ENCODE measurements around the gene ADAMTS3. TPM values are rescaled to one million over a fixed set of nuclear protein-coding genes. Genes with fewer than 3 reads are reported as not detected.

ADAMTS3 gene
- total RNA-seq, 4 donors from 2014 or later: 3.8 to 5.3 (median 4.5) TPM

- H3K9me3 ChIP-seq: no peaks in the 10 kb centered on the region
- TF ChIP-seq CTCF (IDR thresholded peaks at IDR 0.05) (no peak), POLR2A (IDR thresholded peaks at IDR 0.05) (no peak)
- no peaks in the 10 kb centered on the region for H3K4me1 ChIP-seq
- intact Hi-C loops (cut with DNase I): no loop called here
- no peaks in the 10 kb centered on the region for H3K27me3 ChIP-seq
- no peak overlapping the region for H3K27ac ChIP-seq
- no peak for DNase-seq
- 79 to 87% methylated on average over 1 of the region's 1 CpG for WGBS, 2 donors
- no peak overlapping the region for H3K4me3 ChIP-seq (replicated peaks in 1 of 3)
- H3K36me3 ChIP-seq: no peaks in the 10 kb centered on the region
Measured at GRCh38 chr4:72484981-72485380, 84.0 kb downstream of the ADAMTS3 start.

GRCh38 chr4:72473434-72473900 lies 95.6 kb downstream of the ADAMTS3 start:
- TF ChIP-seq POLR2A (IDR thresholded peaks at IDR 0.05) (no peak), CTCF (IDR thresholded peaks at IDR 0.05) (no peak)
- H3K27ac ChIP-seq: no peak overlapping the region
- no peaks in the 10 kb centered on the region for H3K4me1 ChIP-seq
- WGBS, 2 donors: 81 to 83% methylated on average over 1 of the region's 1 CpG
- no peak overlapping the region for H3K4me3 ChIP-seq (replicated peaks in 1 of 3)
- no peaks in the 10 kb centered on the region for H3K36me3 ChIP-seq
- intact Hi-C loops (cut with DNase I): no loop called here
- no peak for DNase-seq
- no peaks in the 10 kb centered on the region for H3K9me3 ChIP-seq
- no peaks in the 10 kb centered on the region for H3K27me3 ChIP-seq

GRCh38 chr4:72471816-72472215 lies 97.2 kb downstream of the ADAMTS3 start:
- no peak for DNase-seq
- Histone ChIP-seq H3K4me3 (replicated peaks in 1 of 3) (no peak overlapping the region), H3K27ac (no peak overlapping the region), H3K9me3 (no peaks in the 10 kb centered on the region), H3K27me3 (no peaks in the 10 kb centered on the region), H3K4me1 (no peaks in the 10 kb centered on the region), H3K36me3 (no peaks in the 10 kb centered on the region)
- intact Hi-C loops (cut with DNase I): no loop called here
- 89 to 91% methylated on average over 2 of the region's 2 CpGs for WGBS, 2 donors
- TF ChIP-seq POLR2A (IDR thresholded peaks at IDR 0.05) (no peak), CTCF (IDR thresholded peaks at IDR 0.05) (no peak)

- no peak for DNase-seq
- Histone ChIP-seq H3K9me3 (no peaks in the 10 kb centered on the region), H3K4me3 (replicated peaks in 1 of 3) (no peak overlapping the region), H3K27me3 (peaks cover 3% of the 10 kb centered on the region), H3K27ac (no peak overlapping the region), H3K36me3 (no peaks in the 10 kb centered on the region), H3K4me1 (peaks cover 0 to 2% of the 10 kb centered on the region in 2 donors)
- WGBS, 2 donors: 13 to 21% methylated on average over 1 of the region's 1 CpG
- TF ChIP-seq CTCF (IDR thresholded peaks at IDR 0.05): peak in 3 of 6 experiments; percentile 55 to 68 (median 62)
- no peak for TF ChIP-seq POLR2A (IDR thresholded peaks at IDR 0.05)
- intact Hi-C loops (cut with DNase I): loop anchor here (10.0 kb wide), 1 partner anchor 144 kb away; no protein-coding TSS in a partner anchor
Measured at GRCh38 chr4:72468904-72469502, 100.0 kb downstream of the ADAMTS3 start.

GRCh38 chr4:72467633-72468032 lies 101.4 kb downstream of the ADAMTS3 start:
- H3K27me3 ChIP-seq: peaks cover 3% of the 10 kb centered on the region
- peaks cover 0 to 5% of the 10 kb centered on the region in 2 donors for H3K4me1 ChIP-seq
- no peaks in the 10 kb centered on the region for H3K9me3 ChIP-seq
- no peaks in the 10 kb centered on the region for H3K36me3 ChIP-seq
- intact Hi-C loops (cut with DNase I): loop anchor here (10.0 kb wide), 1 partner anchor 143 kb away; no protein-coding TSS in a partner anchor
- no peak overlapping the region for H3K27ac ChIP-seq
- TF ChIP-seq CTCF (IDR thresholded peaks at IDR 0.05) (no peak), POLR2A (IDR thresholded peaks at IDR 0.05) (no peak)
- no peak for DNase-seq
- H3K4me3 ChIP-seq (replicated peaks in 1 of 3): no peak overlapping the region

All from thyroid gland (tissue), 4 donors.